ENCODE data around the gene SH2D2A. TPM values are rescaled to one million over a fixed set of nuclear protein-coding genes. Genes with fewer than 3 reads are reported as not detected.

SH2D2A gene
- total and polyA plus RNA-seq, 9 of the 15 experiments (the other 6 are each of a cell fraction or from before 2014, with no cell fraction given) = 0.89 to 33.6 (median 6.9) TPM

GRCh38 chr1:156797212-156797871 is 19.3 kb downstream of the SH2D2A start (continued):
- TF ChIP-seq REST (IDR thresholded peaks at IDR 0.05; ENCODE audit: borderline replicate concordance) = peak; percentile 75; the same call in 1 of the 2 replicates
- TF ChIP-seq REST (CRISPR knock-in tag; IDR thresholded peaks at IDR 0.05; ENCODE audit: low read depth) = no peak
- TF ChIP-seq ZC3H11A (IDR thresholded peaks at IDR 0.05; ENCODE audit: low read depth, low read length) = 0 out of 2 replicates have a peak, but pooled peaks have one; percentile 42
- no peak for TF ChIP-seq NELFE (IDR thresholded peaks at IDR 0.05; ENCODE audit: insufficient read depth, insufficient read length)
- 0 out of 2 replicates have a peak, but pooled peaks have one; percentile 28 for TF ChIP-seq MYNN (IDR thresholded peaks at IDR 0.05)
- TF ChIP-seq MYNN (CRISPR knock-in tag; IDR thresholded peaks at IDR 0.05) = no peak
- no peak for TF ChIP-seq ZBTB5 (IDR thresholded peaks at IDR 0.05)
- 0 out of 4 replicates have a peak, but pooled peaks of 1 of the 2 experiments have one; percentile 33 for TF ChIP-seq ZMIZ1 (IDR thresholded peaks at IDR 0.05; ENCODE audit: low read depth in 2 of 2, low read length in 2 of 2)
- peak; percentile 46 for TF ChIP-seq VEZF1 (CRISPR knock-in tag; IDR thresholded peaks at IDR 0.05)
- TF ChIP-seq FOXA1 (IDR thresholded peaks at IDR 0.05; ENCODE audit: borderline replicate concordance) = no peak
- TF ChIP-seq RUNX1 (IDR thresholded peaks at IDR 0.05; ENCODE audit: low read depth) = no peak
- no peak for TF ChIP-seq NR2F6 (CRISPR knock-in tag; IDR thresholded peaks at IDR 0.05)
- peak; percentile 70 for TF ChIP-seq SMC3 (conservative IDR thresholded peaks at IDR 0.05; ENCODE audit: insufficient read depth, low read depth, low read length)

Measured in K562 (cell line).